HT-29 (cell line): ENCODE results near the gene SLC22A5. TPM values are rescaled to one million over a fixed set of nuclear protein-coding genes. Genes with fewer than 3 reads are reported as not detected.
"Not testable (repeated sequence)": the region's sequence is repeated elsewhere in the genome, so short reads cannot be mapped to it uniquely, and the experiment has no call there.

Experiments
- DNase-seq: peaks from one replicate; pipeline ENCODE4 v3.0.0-alpha.2; 2015; ENCODE audit warnings: low spot score
- total RNA-seq: library from RNA; depleted of rRNA; stranded (reverse); fragments of >200 nt; shearing (Covaris generic); gene quantifications from 2 replicates; pipeline ENCODE4 v1.2.3, GENCODE V29; 2014

The SLC22A5 gene
- total RNA-seq, 1 experiment from 2014 or later: 6.6 TPM

DNA sequence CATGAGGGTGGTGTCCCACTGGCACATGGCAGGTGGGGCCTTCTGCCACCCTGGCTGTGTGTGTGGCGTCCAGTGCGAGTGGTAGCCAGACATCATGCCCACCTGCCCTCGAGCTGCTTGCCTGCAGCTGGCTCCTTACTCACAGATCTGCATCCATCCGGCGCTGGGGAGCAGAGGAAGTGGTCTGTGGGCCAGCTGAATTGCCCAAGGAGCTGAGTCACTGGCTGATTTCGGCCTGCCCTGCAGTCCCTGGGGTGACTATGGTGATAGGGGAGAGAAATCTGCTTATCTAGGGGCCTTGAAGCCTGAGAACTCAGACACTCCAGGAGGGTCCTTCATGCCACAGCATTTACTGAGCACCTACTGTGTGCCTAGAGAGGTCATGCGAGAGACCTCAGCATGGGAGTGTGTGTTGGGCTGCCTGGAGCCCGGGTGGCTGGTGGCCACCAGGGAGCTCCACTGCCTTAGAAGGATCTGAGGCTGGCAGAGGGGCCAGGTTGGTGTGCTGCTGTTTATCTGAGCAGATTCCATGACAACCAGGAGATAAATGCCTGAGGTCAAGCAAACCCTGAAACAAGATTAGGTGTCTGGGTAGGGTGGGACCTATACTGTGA, 57.1 kb downstream of the SLC22A5 start:
- DNase-seq: no peak

DNA sequence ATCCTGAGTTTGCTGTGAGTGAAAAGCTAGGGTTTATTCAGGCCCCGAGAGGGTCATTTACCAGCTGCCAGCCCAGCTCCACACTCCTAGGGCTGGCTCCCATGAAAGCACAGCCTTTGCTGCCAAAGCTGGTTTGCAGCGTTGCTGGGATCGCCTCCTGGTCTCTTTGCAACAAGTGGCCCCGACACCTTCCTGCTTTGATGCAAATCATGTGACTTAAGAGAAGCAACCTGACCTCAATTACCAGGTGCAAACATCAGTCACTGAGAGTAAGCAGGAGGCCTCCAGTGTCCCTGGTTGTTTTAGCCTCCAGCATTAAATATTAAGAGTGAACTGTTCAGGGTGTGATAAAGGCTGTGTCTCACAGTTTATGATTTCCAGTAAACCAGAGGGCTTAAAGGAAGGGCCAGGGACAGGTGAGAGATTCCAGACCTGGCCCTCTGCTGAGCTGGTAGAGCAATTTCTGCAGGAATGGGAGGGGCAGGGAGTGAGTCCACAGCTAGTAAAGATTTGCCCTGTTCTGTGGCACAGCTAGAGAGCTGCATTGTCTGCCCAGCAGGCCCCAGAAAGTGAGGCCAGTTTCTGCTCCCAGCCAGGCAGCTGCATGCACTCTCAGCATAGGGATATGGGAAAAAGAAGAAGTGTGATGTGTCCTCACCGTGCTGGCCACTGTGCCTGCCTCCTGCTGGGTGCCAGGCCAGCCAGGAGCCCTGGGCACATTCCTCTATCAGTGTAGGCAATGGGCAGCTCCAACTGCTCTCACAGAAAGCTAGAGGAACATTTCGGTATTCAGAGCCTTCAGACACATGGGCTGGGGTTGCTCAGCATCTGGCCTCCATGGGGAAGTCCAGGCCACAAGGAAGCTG, 58.0 kb downstream of the SLC22A5 start:
- peak; percentile 67 for DNase-seq

DNA sequence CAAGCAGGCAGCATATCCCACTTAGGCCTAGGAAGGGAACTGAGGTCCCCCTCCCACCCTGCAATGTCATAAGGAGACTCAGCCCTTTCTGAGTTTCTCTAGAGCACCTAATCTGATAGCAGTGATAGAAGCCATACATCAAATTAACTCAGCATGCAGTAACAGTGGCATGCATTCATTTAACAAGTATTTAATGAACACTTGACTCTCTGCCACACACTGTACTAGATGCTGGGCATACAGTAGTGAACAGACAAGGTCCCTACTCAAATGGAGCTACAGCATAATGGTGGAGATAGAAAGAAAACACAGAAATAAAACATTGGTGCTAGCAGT, 58.6 kb downstream of the SLC22A5 start:
- DNase-seq: no peak

DNA sequence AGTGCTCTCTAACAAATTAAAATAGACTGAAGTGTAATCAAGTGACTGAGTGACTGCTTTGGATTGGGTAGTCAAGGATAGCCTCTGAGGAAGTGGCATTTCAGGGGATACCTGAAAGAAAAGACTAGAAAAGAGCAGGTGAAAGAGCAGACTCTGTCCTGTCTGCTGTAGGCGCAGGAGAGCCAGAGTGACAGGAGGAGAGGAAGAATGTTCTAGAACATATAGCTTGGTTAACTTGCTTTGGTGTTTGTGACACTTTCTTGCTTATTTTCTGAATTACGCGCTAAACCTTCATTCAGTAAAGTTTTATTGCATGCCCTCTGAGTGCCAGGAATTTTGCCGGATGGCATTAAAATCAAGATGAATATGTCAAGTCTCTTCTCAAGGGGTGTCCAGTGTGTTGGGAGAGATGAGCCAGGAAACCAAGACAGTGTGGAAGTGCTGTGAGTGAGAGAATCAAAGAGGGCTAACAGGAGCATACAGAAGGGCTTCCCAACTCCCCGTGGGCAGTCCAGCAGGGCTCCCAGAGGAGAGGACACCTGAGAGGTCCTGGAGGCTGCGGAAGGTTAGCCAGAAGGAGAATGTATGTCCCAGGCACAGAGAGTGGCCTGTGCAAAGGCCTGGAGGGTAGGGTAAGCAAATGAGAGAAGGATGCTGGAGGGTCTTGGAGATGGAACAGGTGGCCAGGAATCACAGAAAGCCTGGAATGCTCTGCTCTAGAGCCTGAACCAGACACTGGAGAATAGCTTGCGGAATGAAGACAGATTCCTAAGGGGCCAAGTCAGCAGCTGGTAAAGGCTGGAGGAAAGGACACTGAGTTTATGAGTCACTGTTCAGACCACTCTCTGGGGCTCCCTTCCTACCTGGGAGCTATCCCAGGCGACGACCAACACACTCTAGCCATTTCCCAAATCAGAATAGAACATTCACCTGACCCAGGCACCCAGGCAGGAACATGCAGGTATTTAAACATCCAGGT, 59.3 kb downstream of the SLC22A5 start:
- DNase-seq: no peak

DNA sequence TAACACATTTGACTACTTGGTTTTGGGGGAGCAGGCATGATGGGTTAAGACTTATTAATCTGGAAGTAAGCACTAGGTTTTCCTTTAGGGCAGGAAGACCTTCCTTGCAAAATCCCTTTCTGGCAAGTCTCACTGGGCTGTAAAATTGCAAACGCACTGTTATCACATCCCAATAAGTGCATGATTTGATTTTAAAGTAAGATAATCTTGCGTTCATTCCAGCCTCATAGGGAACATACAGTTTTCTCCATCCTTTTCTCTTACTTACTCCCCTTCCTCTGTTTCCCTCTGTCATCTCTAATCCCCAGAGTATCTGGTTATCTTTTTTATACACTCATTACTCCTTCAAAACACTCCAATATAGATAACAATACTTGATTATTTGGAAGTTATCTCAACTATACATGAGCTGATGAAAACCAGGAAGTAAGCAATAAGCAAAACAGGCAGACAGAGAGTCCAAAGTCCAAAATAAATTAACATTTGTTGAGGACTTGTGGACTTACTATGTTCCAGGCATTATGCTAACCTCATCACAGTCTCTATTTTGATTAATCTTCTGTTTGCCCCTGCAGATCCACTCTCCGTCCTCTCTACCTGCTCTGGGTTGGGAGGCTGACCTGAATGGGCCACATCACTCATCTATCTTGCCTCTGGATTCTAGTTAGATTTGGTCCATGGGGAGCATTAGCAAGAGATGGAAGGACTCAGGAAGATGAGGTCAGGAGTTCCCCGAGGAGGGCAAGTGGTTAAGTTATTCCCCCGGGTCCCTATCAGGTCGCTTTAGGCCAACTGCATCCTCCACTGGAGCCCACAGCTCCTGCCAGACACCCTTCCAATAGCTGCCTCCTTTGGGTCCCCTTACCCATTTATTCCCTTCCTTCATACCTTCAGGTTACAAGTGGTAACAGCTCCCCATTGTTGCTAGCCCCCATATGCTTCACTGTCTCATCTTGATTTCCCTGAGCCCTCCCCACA, 60.2 kb downstream of the SLC22A5 start:
- DNase-seq: peak; percentile 66

DNA sequence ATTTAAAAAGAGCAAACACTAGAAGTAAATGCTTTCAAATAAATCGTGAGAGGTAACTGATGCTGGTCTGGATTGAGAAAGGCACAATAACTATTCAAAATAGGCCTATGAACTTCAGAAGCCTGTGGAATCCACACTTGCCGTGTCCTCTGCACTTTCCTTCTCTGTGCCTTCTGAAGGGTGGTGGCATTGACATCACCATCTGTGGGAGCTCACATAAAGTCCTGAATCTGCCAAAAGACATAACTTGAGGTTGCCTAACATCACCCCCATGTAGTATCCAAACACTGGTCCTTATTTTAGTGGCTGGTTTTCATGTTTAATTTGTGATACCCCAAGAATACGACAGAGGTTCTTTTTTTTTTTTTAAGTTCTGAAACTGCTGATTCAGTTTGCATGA, 61.2 kb downstream of the SLC22A5 start:
- DNase-seq: no peak

DNA sequence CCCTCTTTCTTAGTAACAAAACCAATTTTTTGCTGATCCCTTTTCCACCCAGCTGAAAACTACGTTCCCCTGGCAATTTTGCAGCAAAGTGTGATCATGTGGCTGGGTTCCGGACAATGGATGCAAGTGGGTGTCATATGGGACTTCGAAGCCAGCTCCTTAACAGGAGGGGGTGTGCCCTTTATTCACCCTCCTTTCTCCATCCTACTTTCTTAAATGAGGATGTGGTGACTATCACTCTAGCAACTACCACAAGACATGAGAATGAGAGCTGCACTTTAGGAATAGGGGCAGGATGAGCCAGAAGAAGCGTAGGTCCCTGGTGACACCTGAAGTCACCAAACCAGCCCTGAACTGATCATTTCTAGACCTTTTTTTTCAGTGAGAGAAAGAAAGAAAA, 62.1 kb downstream of the SLC22A5 start:
- no peak for DNase-seq

DNA sequence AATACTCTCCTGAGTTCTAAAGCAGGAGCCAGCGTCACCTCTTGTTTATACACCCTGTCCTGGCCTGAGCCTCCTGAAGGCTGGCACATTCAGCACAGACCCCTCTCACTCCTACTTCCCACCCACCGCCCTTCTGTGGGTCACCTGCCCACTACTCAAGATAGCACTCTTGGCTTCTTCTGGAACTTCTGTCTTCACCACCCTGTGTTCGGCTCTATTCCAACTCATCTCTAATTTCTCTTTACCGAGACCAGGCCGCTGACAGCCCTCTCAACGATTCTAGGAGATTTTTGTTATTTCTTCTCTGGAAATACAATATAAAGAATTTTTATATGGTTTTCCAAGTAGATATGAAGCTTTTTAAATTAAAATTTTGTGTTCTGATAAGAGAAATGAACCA, 63.6 kb downstream of the SLC22A5 start:
- DNase-seq: no peak

DNA sequence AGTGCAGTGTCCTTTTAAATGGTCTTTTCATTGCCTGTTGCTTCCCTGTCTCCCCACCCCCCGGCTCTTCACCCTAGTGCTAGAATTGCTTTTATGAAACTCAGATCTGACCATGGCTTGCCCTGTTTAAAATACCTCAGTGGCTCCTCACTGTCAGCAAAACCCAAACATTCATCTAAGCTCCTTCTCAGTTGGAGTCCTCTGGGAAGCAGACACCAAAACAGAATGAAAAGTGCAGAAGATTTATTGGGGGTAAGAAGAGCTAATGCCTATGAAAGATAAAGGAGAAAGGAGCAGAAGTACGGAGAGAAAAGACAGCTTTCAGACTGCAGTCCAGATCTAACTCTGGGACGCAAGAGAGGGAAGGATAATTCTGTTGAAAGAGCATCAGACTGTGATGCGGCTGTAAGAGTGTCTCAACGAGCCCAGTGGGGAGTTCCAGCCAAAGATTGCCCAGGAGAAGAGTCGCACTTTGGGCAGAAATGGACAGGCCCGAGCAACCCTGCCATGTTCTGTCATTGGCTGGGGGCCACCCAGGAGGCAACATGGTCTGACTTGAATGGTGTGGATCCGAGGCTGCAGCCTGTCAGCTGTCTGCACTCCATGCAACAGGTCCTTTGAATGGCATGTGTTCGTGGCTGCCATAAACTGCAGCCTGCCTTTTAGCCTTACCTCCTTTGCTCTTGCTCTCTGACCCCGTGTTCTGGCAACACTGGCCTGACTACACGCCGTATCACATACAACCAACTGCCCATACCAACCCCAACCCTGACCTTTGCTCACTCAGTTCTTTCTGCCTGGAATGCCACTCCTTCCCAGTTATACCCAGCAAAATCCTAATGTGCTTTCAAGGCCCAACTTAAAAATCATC, 65.1 kb downstream of the SLC22A5 start:
- no peak for DNase-seq

DNA sequence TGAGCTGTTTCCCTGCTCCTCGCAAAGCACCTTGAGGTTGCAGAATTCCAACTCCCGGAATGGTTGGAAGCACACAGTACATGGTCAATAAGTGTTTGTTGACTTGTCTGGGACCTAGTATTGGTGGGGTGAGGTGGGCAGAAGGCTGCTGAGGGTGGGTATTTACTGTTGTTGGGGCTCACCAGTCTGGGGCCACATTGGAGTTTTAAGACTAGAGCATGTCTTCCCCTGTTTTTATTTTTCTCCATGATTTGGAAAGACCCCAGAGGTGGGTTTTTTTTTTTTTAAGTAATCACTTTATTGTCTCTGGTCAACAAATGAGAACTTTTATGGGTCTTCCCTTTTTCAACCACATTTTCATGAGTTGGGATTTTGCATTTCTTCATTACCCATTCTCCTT, 65.9 kb downstream of the SLC22A5 start:
- DNase-seq: no peak

DNA sequence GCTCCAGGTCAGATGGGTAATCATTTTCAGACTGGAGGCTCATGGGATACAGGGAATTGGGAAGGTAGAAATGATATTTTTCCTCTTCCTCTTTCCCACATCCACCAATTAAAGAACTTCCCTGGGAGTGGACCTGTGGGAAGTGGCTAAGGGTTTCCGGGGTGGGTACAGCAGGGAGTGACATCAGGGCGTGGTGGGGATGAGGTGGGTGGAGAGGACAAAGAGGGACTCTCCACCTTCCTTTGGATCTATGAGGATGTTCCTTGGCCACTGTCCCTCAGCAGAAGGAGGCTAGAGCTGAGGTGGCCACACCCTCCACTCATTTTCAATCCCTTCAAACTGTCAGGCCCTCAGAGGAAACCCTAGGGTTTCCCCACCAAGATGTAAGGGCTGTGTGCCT, 66.4 kb downstream of the SLC22A5 start:
- DNase-seq: no peak

DNA sequence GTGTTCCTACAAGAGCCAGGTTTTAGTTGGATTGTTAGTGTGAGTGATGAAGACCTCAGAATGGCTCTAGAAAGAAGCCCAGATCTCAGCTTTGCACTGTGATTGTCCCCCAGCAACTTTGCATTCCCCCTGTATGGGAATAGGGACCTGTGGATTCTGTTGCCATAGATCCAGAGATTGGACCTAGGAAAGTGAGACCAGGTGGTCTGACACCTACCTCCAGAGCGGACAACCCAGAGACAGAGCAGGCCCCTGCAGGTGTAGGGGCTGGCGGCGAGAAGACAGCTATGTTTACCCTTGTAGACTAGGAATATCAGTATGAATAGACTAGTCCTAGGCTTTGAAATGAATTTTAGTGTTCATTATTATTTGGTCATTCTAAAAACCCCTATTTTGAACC, 67.4 kb downstream of the SLC22A5 start:
- no peak for DNase-seq

DNA sequence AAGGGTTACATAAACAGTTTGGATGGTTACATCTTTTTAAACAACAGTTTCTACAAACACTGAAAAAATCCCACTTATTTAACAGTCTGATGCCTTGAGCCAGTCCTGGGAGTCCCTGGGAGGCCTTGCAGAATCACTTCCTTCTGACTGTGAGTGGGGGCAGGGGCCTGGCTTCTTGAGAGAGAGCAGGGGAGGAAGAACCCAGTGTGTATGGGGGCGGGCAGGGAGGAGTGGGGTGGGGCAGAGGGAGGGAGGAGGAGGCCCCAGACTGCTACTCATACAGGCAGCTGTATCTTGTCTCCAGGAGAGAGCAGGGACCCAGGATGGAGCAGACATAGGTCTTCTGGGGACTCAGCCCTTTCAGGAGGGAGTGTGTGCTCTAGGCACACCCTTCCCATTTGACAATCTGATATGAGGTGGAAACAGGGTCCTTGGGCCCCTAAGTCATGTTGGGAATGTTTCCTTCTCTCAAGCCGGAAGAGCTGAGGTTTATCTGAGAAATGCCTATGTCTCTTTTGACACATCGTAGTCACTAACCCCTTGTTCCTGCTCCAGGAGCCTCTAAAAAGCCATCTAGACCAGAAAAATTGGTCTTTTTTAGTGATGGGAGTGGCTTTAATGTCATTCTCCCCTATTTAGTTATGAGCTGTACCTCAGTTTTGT, 68.2 kb downstream of the SLC22A5 start:
- DNase-seq: no peak

DNA sequence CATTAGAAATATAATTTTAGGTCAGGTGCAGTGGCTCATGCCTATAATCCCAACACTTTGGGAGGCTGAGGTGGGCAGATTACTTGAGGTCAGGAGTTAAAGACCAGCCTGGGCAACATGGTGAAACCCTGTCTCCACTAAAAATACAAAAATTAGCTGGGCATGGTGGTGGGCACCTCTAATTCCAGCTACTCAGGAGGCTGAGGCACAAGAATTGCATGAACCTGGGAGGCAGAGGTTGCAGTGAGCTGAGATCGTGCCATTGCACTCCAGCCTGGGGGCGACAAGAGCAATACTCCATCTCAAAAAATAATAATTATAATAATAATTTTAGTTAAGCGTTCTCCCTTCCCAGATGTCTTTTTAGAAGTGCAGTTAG, 68.7 kb downstream of the SLC22A5 start:
- not testable (repeated sequence) for DNase-seq

DNA sequence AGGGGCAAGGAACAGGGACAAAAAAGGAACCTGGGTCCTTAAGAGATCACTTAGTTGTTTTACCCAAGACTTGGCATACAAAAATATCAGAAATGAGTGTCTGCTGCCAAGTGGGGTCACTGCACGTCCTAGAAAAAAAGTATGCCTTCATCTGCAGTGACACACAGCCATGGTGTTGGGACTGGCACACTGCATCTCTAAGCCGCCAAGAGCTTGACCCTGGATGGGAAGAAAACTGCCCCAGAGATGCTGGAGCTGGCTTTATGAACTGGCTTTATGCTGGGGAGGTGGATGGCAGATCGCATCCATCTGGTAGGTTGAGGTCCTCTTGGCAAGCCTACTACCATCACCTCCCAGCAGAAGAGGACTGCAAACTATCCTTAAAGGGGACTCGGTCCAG, 69.4 kb downstream of the SLC22A5 start:
- DNase-seq: no peak

DNA sequence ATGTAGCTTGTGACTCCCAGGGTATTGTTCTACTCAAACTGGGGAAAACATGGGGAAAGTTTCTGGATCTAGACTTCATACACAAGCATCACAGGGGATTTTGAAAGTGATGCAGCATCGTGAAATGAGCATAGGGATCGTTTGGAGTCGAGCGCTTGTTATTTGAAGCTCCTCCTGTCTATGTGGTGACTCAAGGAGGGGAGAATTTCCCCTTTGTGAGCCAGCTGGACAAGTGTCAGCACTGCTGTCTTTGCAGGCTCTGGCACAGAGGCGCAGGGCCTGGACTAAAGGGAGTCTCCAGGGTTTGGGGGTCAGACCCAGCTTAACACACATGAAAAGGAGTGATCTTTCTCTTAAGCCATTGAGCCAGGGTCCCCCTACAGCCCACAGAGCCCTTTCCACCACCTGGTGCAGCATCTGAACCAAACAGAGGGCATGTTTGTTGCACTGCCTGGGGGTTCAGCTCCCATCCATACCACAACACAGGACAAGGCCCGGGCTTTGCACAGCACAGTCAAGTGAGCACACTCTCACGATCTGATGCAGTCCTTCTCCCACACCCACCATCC, 70.1 kb downstream of the SLC22A5 start:
- DNase-seq: no peak

DNA sequence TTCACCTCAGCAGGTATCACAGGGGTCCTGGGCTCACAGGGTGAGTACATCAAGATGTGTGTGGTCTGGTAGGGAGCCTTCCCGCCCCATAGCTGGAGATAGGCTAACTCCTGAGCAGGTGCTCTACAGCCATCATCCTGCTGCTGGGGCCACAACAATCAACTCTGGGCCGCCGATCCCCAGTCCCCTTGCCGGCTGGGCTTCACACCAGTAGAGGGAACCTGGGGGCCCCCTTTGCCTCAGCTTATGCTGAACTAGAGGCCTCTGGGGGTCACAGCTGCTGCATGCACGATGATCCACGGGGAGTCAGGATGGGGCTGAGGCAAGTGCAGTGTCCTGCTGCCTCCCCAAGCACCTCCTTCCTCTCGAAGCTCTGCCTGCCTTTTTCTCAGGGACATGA, 74.6 kb downstream of the SLC22A5 start:
- DNase-seq: no peak
